Vagina (tissue), 2 donors: Measurements from ENCODE around the gene BNIPL. TPM values are rescaled to one million over a fixed set of nuclear protein-coding genes. Genes with fewer than 3 reads are reported as not detected.
A peak's percentile ranks its signal among the peaks of the same experiment; 100 is the strongest.

Source experiments
- DNase-seq, 2 donors: peaks; one replicate each; pipeline ENCODE4 v3.0.0-alpha.2; 2017; ENCODE audit errors: extremely low spot score in 2 of 2
- H3K27ac ChIP-seq: fragments of 200-600 bp; sonication (generic); one replicate; pipeline ENCODE4 v1.5.1; 2019
- H3K27me3 ChIP-seq: fragments of 200-600 bp; sonication (generic); one replicate; pipeline ENCODE4 v1.5.1; 2019
- H3K36me3 ChIP-seq, 2 donors: fragments of 200-600 bp; sonication (generic); one replicate each; pipeline ENCODE4 v1.5.1; 2017 to 2019
- H3K4me1 ChIP-seq: fragments of 200-600 bp; sonication (generic); one replicate; pipeline ENCODE4 v1.5.1; 2019
- H3K4me3 ChIP-seq, 2 donors: fragments of 200-600 bp; sonication (generic); 1 replicate in 1 of 2; 2 replicates in 1 of 2; pipeline ENCODE4 v1.5.1; 2016 to 2019
- H3K9me3 ChIP-seq: fragments of 200-600 bp; sonication (generic); one replicate; pipeline ENCODE4 v1.5.1; 2019
- CTCF ChIP-seq, 3 experiments: fragments of 450-650 bp in 2 of 3; fragments of 200-600 bp in 1 of 3; sonication (generic) in 1 of 3; IDR thresholded peaks; one replicate each; pipeline ENCODE4 v1.5.1; 2017 to 2019; ENCODE audit warnings: antibody characterized with exemption in 3 of 3, mild to moderate bottlenecking in 2 of 3, moderate library complexity in 2 of 3
- POLR2A ChIP-seq, 2 donors: fragments of 450-650 bp; IDR thresholded peaks; one replicate each; pipeline ENCODE4 v1.6.1; 2017; ENCODE audit warnings: antibody characterized with exemption in 2 of 2, mild to moderate bottlenecking in 2 of 2, moderate library complexity in 2 of 2
- POLR2AphosphoS5 ChIP-seq, 2 donors: sonication (generic); formaldehyde crosslinking; IDR thresholded peaks; one replicate each; pipeline ENCODE4 v1.9.0; 2017; ENCODE audit warnings: antibody characterized with exemption in 2 of 2, mild to moderate bottlenecking in 2 of 2, low read depth in 1 of 2; ENCODE audit not compliant: insufficient read depth in 1 of 2
- intact Hi-C: fragments of 100-400 bp; cut with DNase I; formaldehyde crosslinking; loops from one replicate; pipeline ENCODE4 v1.15.1; 2023
- total RNA-seq: library from RNA; depleted of rRNA; stranded (reverse); fragments of >200 nt; gene quantifications from one replicate; pipeline ENCODE4 v1.2.3, GENCODE V29; 2016

The BNIPL gene
- total RNA-seq, result 105 TPM

DNA sequence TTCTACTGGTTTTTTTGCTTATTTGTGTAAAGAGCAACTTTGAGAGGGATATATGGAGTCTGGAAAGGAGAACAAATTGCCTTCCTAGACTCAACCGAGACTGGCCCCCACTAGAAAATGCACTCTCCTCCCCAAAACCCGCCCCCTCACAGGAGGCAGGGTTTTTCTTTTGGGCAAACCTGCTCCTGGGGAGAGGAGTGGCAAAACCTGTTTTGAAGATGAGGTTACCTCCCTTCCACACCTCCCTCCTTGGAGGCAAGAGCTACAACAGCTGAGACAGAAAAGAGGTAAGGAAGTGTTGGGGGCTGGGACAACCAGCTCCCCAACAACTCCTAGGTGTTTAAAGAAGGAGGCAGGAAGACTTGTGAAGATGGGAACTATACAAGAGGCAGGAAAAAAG is at the start of gene BNIPL:
TSS of gene BNIPL (plus strand) at position 231 of the 400 bp plus-strand sequence. CDS start at position 371, 140 bp downstream.
- DNase-seq, result no peak
- Histone ChIP-seq H3K4me1 (no peaks in the 10 kb centered on the region), H3K4me3 (peak within 1 kb of the TSS in 1 of 2 donors; percentile 24), H3K27ac (peak within 1 kb of the TSS; percentile 24), H3K27me3 (no peaks in the 10 kb centered on the region), H3K9me3 (no peaks in the 10 kb centered on the region), H3K36me3 (peaks cover 0 to 22% of the 10 kb centered on the region in 2 donors)
- no peak for TF ChIP-seq POLR2A (IDR thresholded peaks at IDR 0.05)
- peak in 1 of 2 donors; percentile 49 for TF ChIP-seq POLR2AphosphoS5 (IDR thresholded peaks at IDR 0.05; ENCODE audit: insufficient read depth in 1 of 2, low read depth in 1 of 2)
- TF ChIP-seq CTCF (IDR thresholded peaks at IDR 0.05), result no peak
- intact Hi-C loops, result no loop called here

DNA sequence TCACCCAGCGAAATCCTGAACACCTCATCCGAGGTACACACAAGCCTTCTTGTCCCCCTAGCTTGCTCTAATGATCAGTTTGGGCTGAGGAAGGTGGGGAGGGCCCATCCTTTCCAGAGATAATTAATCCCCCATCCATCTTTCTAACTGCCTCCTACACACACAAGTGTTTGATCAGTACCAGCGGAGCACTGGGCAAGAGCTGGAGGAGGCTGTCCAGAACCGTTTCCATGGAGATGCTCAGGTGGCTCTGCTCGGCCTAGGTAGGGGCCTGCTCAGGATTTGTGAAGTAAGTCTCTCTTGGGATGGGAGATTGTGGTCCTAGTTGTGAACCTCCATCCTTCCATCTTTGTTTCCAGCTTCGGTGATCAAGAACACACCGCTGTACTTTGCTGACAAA is 48.5 kb upstream of the BNIPL start:
- no peaks in the 10 kb centered on the region for H3K36me3 ChIP-seq
- intact Hi-C loops, result no loop called here
- no peaks in the 10 kb centered on the region for H3K9me3 ChIP-seq
- TF ChIP-seq POLR2A (IDR thresholded peaks at IDR 0.05), result no peak
- no peak for TF ChIP-seq POLR2AphosphoS5 (IDR thresholded peaks at IDR 0.05; ENCODE audit: insufficient read depth in 1 of 2, low read depth in 1 of 2)
- TF ChIP-seq CTCF (IDR thresholded peaks at IDR 0.05), result no peak
- no peak overlapping the region for H3K27ac ChIP-seq
- H3K27me3 ChIP-seq, result no peaks in the 10 kb centered on the region
- H3K4me1 ChIP-seq, result no peaks in the 10 kb centered on the region
- H3K4me3 ChIP-seq, result no peak overlapping the region
- no peak for DNase-seq

- intact Hi-C loops, result no loop called here
- H3K4me3 ChIP-seq, result no peak overlapping the region
- peaks cover 13% of the 10 kb centered on the region for H3K4me1 ChIP-seq
- no peak for DNase-seq
- TF ChIP-seq POLR2AphosphoS5 (IDR thresholded peaks at IDR 0.05; ENCODE audit: insufficient read depth in 1 of 2, low read depth in 1 of 2), result no peak
- peak in 1 of 2 donors; percentile 2 for TF ChIP-seq POLR2A (IDR thresholded peaks at IDR 0.05)
- H3K27ac ChIP-seq, result no peak overlapping the region
- no peaks in the 10 kb centered on the region for H3K9me3 ChIP-seq
- H3K27me3 ChIP-seq, result no peaks in the 10 kb centered on the region
- H3K36me3 ChIP-seq, result peaks cover 0 to 10% of the 10 kb centered on the region in 2 donors
Measured at GRCh38 chr1:150992626-150993025, 43.8 kb upstream of the BNIPL start.

DNA sequence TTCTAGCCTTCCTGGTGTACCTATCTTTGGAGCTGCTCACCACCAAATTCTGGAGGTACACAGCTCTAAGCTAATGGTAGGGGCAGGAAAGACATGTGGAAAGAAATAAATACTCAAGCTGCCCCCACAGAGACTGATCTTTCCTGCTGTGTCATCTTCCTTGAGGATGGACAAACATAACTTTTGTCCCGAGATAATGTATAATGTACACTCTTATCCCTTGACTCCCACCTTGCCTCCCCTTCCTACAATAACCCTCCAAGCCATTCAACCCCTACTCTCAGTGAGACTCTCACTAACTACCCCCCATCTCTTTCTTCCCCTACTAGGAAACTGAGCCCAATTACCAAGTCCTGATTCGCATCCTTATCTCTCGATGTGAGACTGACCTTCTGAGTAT is 42.1 kb upstream of the BNIPL start:
- Histone ChIP-seq H3K4me3 (no peak overlapping the region), H3K27ac (peak overlapping the region; percentile 78), H3K9me3 (no peaks in the 10 kb centered on the region), H3K27me3 (no peaks in the 10 kb centered on the region), H3K36me3 (peaks cover 0 to 26% of the 10 kb centered on the region in 2 donors), H3K4me1 (peaks cover 13% of the 10 kb centered on the region)
- intact Hi-C loops, result no loop called here
- TF ChIP-seq POLR2AphosphoS5 (IDR thresholded peaks at IDR 0.05; ENCODE audit: insufficient read depth in 1 of 2, low read depth in 1 of 2) (no peak), POLR2A (IDR thresholded peaks at IDR 0.05) (no peak), CTCF (IDR thresholded peaks at IDR 0.05) (no peak)
- no peak for DNase-seq

- no peaks in the 10 kb centered on the region for H3K9me3 ChIP-seq
- DNase-seq, result no peak
- peak overlapping the region in 1 of 2 donors; percentile 2 for H3K4me3 ChIP-seq
- peaks cover 0 to 28% of the 10 kb centered on the region in 2 donors for H3K36me3 ChIP-seq
- no peaks in the 10 kb centered on the region for H3K27me3 ChIP-seq
- intact Hi-C loops, result no loop called here
- peaks cover 13% of the 10 kb centered on the region for H3K4me1 ChIP-seq
- H3K27ac ChIP-seq, result peak overlapping the region; percentile 78
- no peak for TF ChIP-seq POLR2A (IDR thresholded peaks at IDR 0.05)
- TF ChIP-seq POLR2AphosphoS5 (IDR thresholded peaks at IDR 0.05; ENCODE audit: insufficient read depth in 1 of 2, low read depth in 1 of 2), result no peak
- no peak for TF ChIP-seq CTCF (IDR thresholded peaks at IDR 0.05)
Measured at GRCh38 chr1:150995460-150995859, 40.9 kb upstream of the BNIPL start.
